Smooth muscle cell (in vitro differentiated cells): ENCODE data around the gene KLHL17. TPM values are rescaled to one million over a fixed set of nuclear protein-coding genes. Genes with fewer than 3 reads are reported as not detected.

Experiments used
- DNase-seq: peaks from one replicate; lab custom pipeline; 2025; ENCODE audit not compliant: unreplicated experiment; lab: John Stamatoyannopoulos, UW
- H2AFZ ChIP-seq: fragments of 200-600 bp; sonication (generic); 2 replicates; pipeline ENCODE4 v1.6.0; 2016; ENCODE audit warnings: antibody characterized with exemption, low read depth, mild to moderate bottlenecking
- H3F3A ChIP-seq: fragments of 200-600 bp; sonication (generic); 2 replicates; pipeline ENCODE4 v1.6.0; 2017; ENCODE audit warnings: antibody characterized with exemption, low read depth
- H3K27ac ChIP-seq: fragments of 200-600 bp; sonication (generic); 2 replicates; pipeline ENCODE4 v1.5.1; 2016; ENCODE audit warnings: low read depth, mild to moderate bottlenecking
- H3K27me3 ChIP-seq: fragments of 200-600 bp; sonication (generic); 2 replicates; pipeline ENCODE4 v1.6.1; 2016; ENCODE audit warnings: low read depth, mild to moderate bottlenecking
- H3K36me3 ChIP-seq: fragments of 200-600 bp; sonication (generic); 2 replicates; pipeline ENCODE4 v1.5.1; 2016; ENCODE audit warnings: low read depth
- H3K4me1 ChIP-seq: fragments of 200-600 bp; sonication (generic); 2 replicates; pipeline ENCODE4 v1.5.1; 2016; ENCODE audit warnings: low read depth
- H3K4me2 ChIP-seq: fragments of 200-600 bp; sonication (generic); 2 replicates; pipeline ENCODE4 v1.6.0; 2016; ENCODE audit warnings: mild to moderate bottlenecking
- H3K4me3 ChIP-seq: fragments of 200-600 bp; sonication (generic); 2 replicates; pipeline ENCODE4 v1.5.1; 2016; ENCODE audit warnings: mild to moderate bottlenecking
- H3K79me2 ChIP-seq: fragments of 200-600 bp; sonication (generic); 2 replicates; pipeline ENCODE4 v1.6.0; 2016; ENCODE audit warnings: low read depth, mild to moderate bottlenecking
- H3K9ac ChIP-seq: fragments of 200-600 bp; sonication (generic); 2 replicates; pipeline ENCODE4 v1.6.0; 2016; ENCODE audit warnings: low read depth
- H3K9me3 ChIP-seq: fragments of 200-600 bp; sonication (generic); replicated peaks from 2 replicates; pipeline ENCODE4 v1.5.1; 2016; ENCODE audit warnings: low read depth
- H4K20me1 ChIP-seq: fragments of 200-600 bp; sonication (generic); 2 replicates; pipeline ENCODE4 v1.6.0; 2016; ENCODE audit warnings: low read depth
- CTCF ChIP-seq: fragments of 200-600 bp; sonication (generic); IDR thresholded peaks from 2 replicates; pipeline ENCODE4 v1.5.1; 2017; ENCODE audit warnings: borderline replicate concordance, mild to moderate bottlenecking, antibody characterized with exemption; ENCODE audit not compliant: insufficient read depth, poor library complexity, severe bottlenecking
- WGBS: methylation state at CpG from one replicate; pipeline ENCODE4 v1.1.7; 2016; ENCODE audit warnings: low lambda C conversion rate; 5-methylcytosine and 5-hydroxymethylcytosine counted together
- polyA plus RNA-seq: library from polyadenylated mRNA; unstranded; fragments of >200 nt; fragmentation: Nextera tagmentation; extraction: Ambion mirVana; gene quantifications from 2 replicates; pipeline ENCODE4 v1.2.1, GENCODE V29; 2016
- total RNA-seq: library from RNA; depleted of rRNA; stranded (reverse); fragments of >200 nt; gene quantifications from 2 replicates; pipeline ENCODE4 v1.2.3, GENCODE V29; 2014

Gene KLHL17
- total and polyA plus RNA-seq, 2 experiments from 2014 or later: 10.2 to 29.9 TPM

GRCh38 chr1:912740-913301, 47.6 kb upstream of the KLHL17 start:
- 63% methylated on average over 24 of the region's 24 CpGs for WGBS

GRCh38 chr1:913491-914130, 46.8 kb upstream of the KLHL17 start:
- Histone ChIP-seq H3K9me3 (no peaks in the 10 kb centered on the region), H3K4me3 (no peak overlapping the region), H3K27me3 (no peaks in the 10 kb centered on the region), H2AFZ (no peak overlapping the region), H3K4me1 (no peaks in the 10 kb centered on the region), H3K4me2 (no peak overlapping the region), H3K36me3 (no peaks in the 10 kb centered on the region), H3K27ac (no peak overlapping the region), H3K79me2 (no peaks in the 10 kb centered on the region), H3F3A (no peaks in the 10 kb centered on the region), H3K9ac (no peak overlapping the region), H4K20me1 (no peaks in the 10 kb centered on the region)
- TF ChIP-seq CTCF: no peak
- DNase-seq: no peak
- 90% methylated on average over 16 of the region's 16 CpGs for WGBS

More at GRCh38 chr1:912740-913301, 47.6 kb upstream of the KLHL17 start:
- peak; percentile 12 for TF ChIP-seq CTCF
- H3K4me1 ChIP-seq: no peaks in the 10 kb centered on the region
- no peaks in the 10 kb centered on the region for H4K20me1 ChIP-seq
- H3K9ac ChIP-seq: no peak overlapping the region
- no peak overlapping the region for H3K4me2 ChIP-seq
- H2AFZ ChIP-seq: no peak overlapping the region
- DNase-seq: no peak
- no peaks in the 10 kb centered on the region for H3K9me3 ChIP-seq
- no peak overlapping the region for H3K27ac ChIP-seq
- no peak overlapping the region for H3K4me3 ChIP-seq
- no peaks in the 10 kb centered on the region for H3F3A ChIP-seq
- no peaks in the 10 kb centered on the region for H3K36me3 ChIP-seq
- no peaks in the 10 kb centered on the region for H3K79me2 ChIP-seq
- H3K27me3 ChIP-seq: no peaks in the 10 kb centered on the region

GRCh38 chr1:914131-914890, 46.1 kb upstream of the KLHL17 start:
- Histone ChIP-seq H3K79me2 (no peaks in the 10 kb centered on the region), H3K36me3 (no peaks in the 10 kb centered on the region), H3K4me1 (no peaks in the 10 kb centered on the region), H3K4me3 (no peak overlapping the region), H3K4me2 (no peak overlapping the region), H3K9me3 (no peaks in the 10 kb centered on the region), H2AFZ (no peak overlapping the region), H3K27me3 (no peaks in the 10 kb centered on the region), H4K20me1 (no peaks in the 10 kb centered on the region), H3F3A (no peaks in the 10 kb centered on the region), H3K27ac (no peak overlapping the region), H3K9ac (no peak overlapping the region)
- no peak for TF ChIP-seq CTCF
- DNase-seq: no peak
- WGBS: 93% methylated on average over 21 of the region's 21 CpGs
